Endothelial cell of umbilical vein (primary cell): Measurements from ENCODE around the gene AKNA. TPM values are rescaled to one million over a fixed set of nuclear protein-coding genes. Genes with fewer than 3 reads are reported as not detected.

Source experiments
- BruUV-seq: library from RNA; stranded (reverse); fragments of 400-500 nt; replicated peaks from 2 replicates; lab custom pipeline; 2021; lab: Mats Ljungman, UMichigan
- CTCF ChIA-PET: fragments of 300-600, 350-600 bp; sonication (Branson Sonifier 250); formaldehyde crosslinking; loops from one replicate; lab custom pipeline; 2021; ENCODE audit warnings: antibody characterized with exemption, inconsistent platforms; lab: Charles Lee
- POLR2A ChIA-PET: fragments of 300-600, 350-600 bp; sonication (Branson Sonifier 250); formaldehyde crosslinking; loops from one replicate; lab custom pipeline; 2021; ENCODE audit warnings: antibody characterized with exemption, inconsistent platforms; lab: Charles Lee
- DNase-seq: peaks from one replicate; pipeline ENCODE4 v3.0.0-alpha.2; 2011; ENCODE audit warnings: low read depth, low spot score
- FAIRE-seq: peaks from 2 replicates; lab custom pipeline; 2011; peaks lifted over from hg19 to GRCh38; lab: Jason Lieb, UNC
- H2AFZ ChIP-seq: 2 replicates; pipeline ENCODE4 v1.6.0; 2012; ENCODE audit warnings: low read depth, low read length, control low read depth, inconsistent platforms
- H3K27ac ChIP-seq: 2 replicates; pipeline ENCODE4 v1.5.1; 2011; ENCODE audit warnings: low read depth, mild to moderate bottlenecking, control low read depth, low read length, moderate library complexity; ENCODE audit not compliant: insufficient read depth
- H3K27me3 ChIP-seq, 2 experiments: 2 replicates each; pipeline versions ENCODE4 v1.6.0 to v1.6.1; 2011; ENCODE audit warnings: low read length in 2 of 2, mixed read lengths in 1 of 2; ENCODE audit not compliant: control insufficient read depth in 2 of 2, insufficient read depth in 2 of 2
- H3K36me3 ChIP-seq, 2 experiments: 2 replicates in 1 of 2; 3 replicates in 1 of 2; pipeline ENCODE4 v1.5.1; 2011; ENCODE audit warnings: low read length in 2 of 2, mild to moderate bottlenecking in 1 of 2, moderate library complexity in 1 of 2; ENCODE audit not compliant: control insufficient read depth in 2 of 2, insufficient read depth in 2 of 2; ENCODE audit errors: extremely low read depth in 1 of 2
- H3K4me1 ChIP-seq: 3 replicates; pipeline ENCODE4 v1.5.1; 2011; ENCODE audit warnings: mild to moderate bottlenecking, low read length; ENCODE audit not compliant: control insufficient read depth, insufficient read depth; ENCODE audit errors: extremely low read depth
- H3K4me2 ChIP-seq: 2 replicates; pipeline ENCODE4 v1.6.1; 2011; ENCODE audit warnings: low read length, control low read depth, mixed read lengths; ENCODE audit not compliant: insufficient read depth
- H3K4me3 ChIP-seq, 3 experiments: fragments of 200-600 bp in 1 of 3; sonication (generic), shearing (Covaris generic) in 1 of 3; replicated peaks in 1 of 3; 2 replicates each; pipeline ENCODE4 v1.5.1; 2011 to 2016; ENCODE audit warnings: control low read depth in 3 of 3, low read length in 3 of 3, mild to moderate bottlenecking in 2 of 3, inconsistent platforms in 1 of 3, low read depth in 1 of 3, moderate library complexity in 1 of 3; ENCODE audit not compliant: insufficient read depth in 1 of 3
- H3K79me2 ChIP-seq: 2 replicates; pipeline ENCODE4 v1.6.0; 2012; ENCODE audit warnings: low read length, inconsistent platforms; ENCODE audit not compliant: control insufficient read depth, insufficient read depth
- H3K9ac ChIP-seq: replicated peaks from 2 replicates; pipeline ENCODE3; 2011; ENCODE audit warnings: low read length, control low read depth; ENCODE audit not compliant: insufficient read depth; ENCODE audit errors: extremely low read depth
- H3K9me1 ChIP-seq: replicated peaks from 3 replicates; pipeline ENCODE4 v1.6.0; 2011; ENCODE audit warnings: mild to moderate bottlenecking, low read length; ENCODE audit not compliant: control insufficient read depth, insufficient read depth; ENCODE audit errors: extremely low read depth
- H3K9me3 ChIP-seq: replicated peaks from 2 replicates; pipeline ENCODE4 v1.5.1; 2012; ENCODE audit warnings: low read length, inconsistent platforms; ENCODE audit not compliant: control insufficient read depth, insufficient read depth
- H4K20me1 ChIP-seq: replicated peaks from 2 replicates; pipeline ENCODE3; 2011; ENCODE audit warnings: mild to moderate bottlenecking, low read length; ENCODE audit not compliant: control insufficient read depth, insufficient read depth; ENCODE audit errors: extremely low read depth
- CTCF ChIP-seq, 2 donors: IDR thresholded peaks; 1 replicate in 1 of 2; 2 replicates in 1 of 2; pipeline ENCODE4 v1.5.1; 2011; ENCODE audit warnings: low read length in 2 of 2, mild to moderate bottlenecking in 2 of 2, moderate library complexity in 2 of 2, control low read depth in 1 of 2, inconsistent platforms in 1 of 2, low read depth in 1 of 2; ENCODE audit not compliant: insufficient read depth in 1 of 2; ENCODE audit errors: extremely low read depth in 1 of 2
- EZH2 ChIP-seq: IDR thresholded peaks from 2 replicates; pipeline ENCODE4 v1.6.1; 2012; ENCODE audit warnings: borderline replicate concordance, low read depth, mild to moderate bottlenecking, moderate library complexity, low read length, inconsistent platforms; ENCODE audit not compliant: severe bottlenecking
- FOS ChIP-seq: IDR thresholded peaks from 2 replicates; pipeline ENCODE4 v1.6.1; 2011; ENCODE audit warnings: mild to moderate bottlenecking, low read length, moderate library complexity, borderline replicate concordance; ENCODE audit not compliant: insufficient read depth
- GATA2 ChIP-seq: IDR thresholded peaks from 2 replicates; pipeline ENCODE4 v1.7.0; 2011; ENCODE audit warnings: low read depth, mild to moderate bottlenecking, moderate library complexity, mixed read lengths, low read length; ENCODE audit not compliant: insufficient read length, insufficient read depth
- JUN ChIP-seq: IDR thresholded peaks from 2 replicates; pipeline ENCODE4 v1.6.1; 2011; ENCODE audit warnings: borderline replicate concordance, low read depth; ENCODE audit not compliant: insufficient read length, insufficient read depth
- MYC ChIP-seq: IDR thresholded peaks from one replicate; pipeline ENCODE4 v1.6.1; 2011; ENCODE audit warnings: mild to moderate bottlenecking, low read depth, low read length
- POLR2A ChIP-seq: IDR thresholded peaks from 2 replicates; pipeline ENCODE4 v1.6.1; 2012; ENCODE audit warnings: low read depth, mild to moderate bottlenecking, control low read depth, low read length
- POLR2AphosphoS5 ChIP-seq: IDR thresholded peaks from 2 replicates; pipeline ENCODE4 v1.6.1; 2012; ENCODE audit warnings: low read depth, mild to moderate bottlenecking, control low read depth, low read length, moderate library complexity; ENCODE audit not compliant: insufficient read depth
- dilution Hi-C: fragments of 300-500 bp; cut with MboI; formaldehyde crosslinking; loops from one replicate; pipeline ENCODE4 v1.15.0; 2019; ENCODE audit warnings: low sequenced_read_pairs; ENCODE audit not compliant: extremely low pct_ligation_motif_present
- intact Hi-C: fragments of 100-400 bp; cut with micrococcal nuclease; formaldehyde crosslinking; loops from one replicate; pipeline ENCODE4 v1.10.0; 2022
- polyA plus RNA-seq, 4 experiments: library from polyadenylated mRNA; depleted of rRNA in 3 of 4; stranded (reverse) in 3 of 4; unstranded in 1 of 4; fragments of >200 nt; gene quantifications; 2 replicates each; pipeline versions ENCODE4 v1.2.1 to v1.2.3, GENCODE V29; 2011 to 2012; ENCODE audit warnings: missing spikeins in 1 of 4
- total RNA-seq: library from RNA; stranded (reverse); gene quantifications from 2 replicates; pipeline ENCODE4 v1.2.3, GENCODE V29; 2021
- TF ChIP-seq, protein P1 (sequence below): IDR thresholded peaks from 2 replicates; pipeline ENCODE4 v1.6.1; 2011; ENCODE audit not compliant: insufficient read depth, insufficient read length

AKNA gene
- total and polyA plus RNA-seq, 2 donors (not counting 3 experiments of a cell fraction or from before 2014, with no cell fraction given), result 11.3 to 22.4 TPM

- Histone ChIP-seq H3K9ac (no peak overlapping the region), H4K20me1 (no peaks in the 10 kb centered on the region), H3K9me1 (no peaks in the 10 kb centered on the region), H3K4me2 (no peak overlapping the region), H3K36me3 (no peaks in the 10 kb centered on the region), H3K4me1 (no peaks in the 10 kb centered on the region), H3K27ac (no peak overlapping the region), H3K27me3 (peaks cover 0 to 5% of the 10 kb centered on the region in 2 experiments), H2AFZ (no peak overlapping the region), H3K4me3 (no peak overlapping the region), H3K79me2 (no peaks in the 10 kb centered on the region), H3K9me3 (no peaks in the 10 kb centered on the region)
- BruUV-seq, result no TSS peak
- POLR2A ChIA-PET, result no interaction called here
- DNase-seq, result no peak
- intact Hi-C loops (no loop called here), dilution Hi-C loops (no loop called here)
- CTCF ChIA-PET, result interaction anchor here (1.7 to 3.4 kb wide), 2 partner anchors 209 to 234 kb away, joined by 3 to 12 read pairs; no protein-coding TSS in a partner anchor
- no peak for FAIRE-seq
- TF ChIP-seq, protein P1, sequence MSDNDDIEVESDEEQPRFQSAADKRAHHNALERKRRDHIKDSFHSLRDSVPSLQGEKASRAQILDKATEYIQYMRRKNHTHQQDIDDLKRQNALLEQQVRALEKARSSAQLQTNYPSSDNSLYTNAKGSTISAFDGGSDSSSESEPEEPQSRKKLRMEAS, result no peak
- no peak for TF ChIP-seq MYC
- TF ChIP-seq JUN, result no peak
- TF ChIP-seq GATA2, result no peak
These were observed 71.1 kb downstream of the AKNA start for GRCh38 chr9:114316605-114317230.

GRCh38 chr9:114315723-114316363, 71.9 kb downstream of the AKNA start:
- no TSS peak for BruUV-seq
- TF ChIP-seq FOS (no peak), CTCF (IDR thresholded peaks at IDR 0.05; ENCODE audit: extremely low read depth in 1 of 2, insufficient read depth in 1 of 2, low read depth in 1 of 2, low read length in 2 of 2) (no peak), POLR2AphosphoS5 (no peak), MYC (no peak), POLR2A (no peak), EZH2 (no peak), JUN (no peak), GATA2 (no peak)
- TF ChIP-seq, protein P1, result no peak
- Histone ChIP-seq H3K9ac (no peak overlapping the region), H3K9me3 (no peaks in the 10 kb centered on the region), H3K4me2 (no peak overlapping the region), H3K4me1 (no peaks in the 10 kb centered on the region), H3K9me1 (no peaks in the 10 kb centered on the region), H2AFZ (no peak overlapping the region), H3K27me3 (peaks cover 0 to 5% of the 10 kb centered on the region in 2 experiments), H3K27ac (no peak overlapping the region), H3K79me2 (no peaks in the 10 kb centered on the region), H3K36me3 (no peaks in the 10 kb centered on the region), H4K20me1 (no peaks in the 10 kb centered on the region), H3K4me3 (no peak overlapping the region)
- POLR2A ChIA-PET, result no interaction called here
- FAIRE-seq (no peak), DNase-seq (no peak)
- dilution Hi-C loops (no loop called here), intact Hi-C loops (no loop called here)
- CTCF ChIA-PET, result interaction anchor here (1.2 to 3.4 kb wide), 4 partner anchors 25 to 439 kb away, joined by 3 to 12 read pairs (median 4); no protein-coding TSS in a partner anchor
